Gastroesophageal sphincter (tissue), 4 donors: ENCODE results near the gene ZNF630. TPM values are rescaled to one million over a fixed set of nuclear protein-coding genes. Genes with fewer than 3 reads are reported as not detected.
"Not testable (repeated sequence)": the region's sequence is repeated elsewhere in the genome, so short reads cannot be mapped to it uniquely, and the experiment has no call there.

Experiments used
- ATAC-seq: fragments of 150-250 bp; one replicate; pipeline ENCODE4 v1.9.1; 2016; ENCODE audit warnings: mild to moderate bottlenecking, moderate library complexity
- H3K27ac ChIP-seq, 4 donors: fragments of 200-600 bp; sonication (generic) in 3 of 4; 1 replicate in 3 of 4; 2 replicates in 1 of 4; pipeline ENCODE4 v1.5.1; 2016 to 2019
- H3K27me3 ChIP-seq: fragments of 200-600 bp; sonication (generic); one replicate; pipeline ENCODE4 v1.5.1; 2019
- H3K36me3 ChIP-seq, 2 donors: fragments of 200-600 bp; sonication (generic); one replicate each; pipeline ENCODE4 v1.5.1; 2019; ENCODE audit warnings: control low read depth in 1 of 2
- H3K4me1 ChIP-seq, 3 donors: fragments of 200-600 bp; sonication (generic); 1 replicate in 2 of 3; 2 replicates in 1 of 3; pipeline ENCODE4 v1.5.1; 2016 to 2019; ENCODE audit warnings: control low read depth in 2 of 3
- H3K4me3 ChIP-seq, 2 donors: fragments of 200-600 bp; sonication (generic); one replicate each; pipeline ENCODE4 v1.5.1; 2019; ENCODE audit warnings: mild to moderate bottlenecking in 1 of 2, moderate library complexity in 1 of 2
- H3K9me3 ChIP-seq, 3 donors: fragments of 200-600 bp; sonication (generic); one replicate each; pipeline ENCODE4 v1.5.1; 2017 to 2019; ENCODE audit warnings: control low read depth in 2 of 3
- CTCF ChIP-seq, 4 experiments: fragments of 200-600 bp in 2 of 4; fragments of 450-650 bp in 2 of 4; sonication (generic) in 1 of 4; IDR thresholded peaks; one replicate each; pipeline ENCODE4 v1.5.1; 2017 to 2019; ENCODE audit warnings: antibody characterized with exemption in 4 of 4, mild to moderate bottlenecking in 2 of 4, moderate library complexity in 2 of 4
- EP300 ChIP-seq: sonication (generic); formaldehyde crosslinking; IDR thresholded peaks from one replicate; pipeline ENCODE4 v1.6.1; 2017; ENCODE audit warnings: antibody characterized with exemption, mild to moderate bottlenecking
- POLR2A ChIP-seq, 2 donors: fragments of 450-650 bp; IDR thresholded peaks; one replicate each; pipeline ENCODE4 v1.6.1; 2017; ENCODE audit warnings: antibody characterized with exemption in 2 of 2, mild to moderate bottlenecking in 2 of 2, moderate library complexity in 1 of 2
- POLR2AphosphoS5 ChIP-seq: sonication (generic); formaldehyde crosslinking; IDR thresholded peaks from one replicate; pipeline ENCODE4 v1.6.1; 2017; ENCODE audit warnings: antibody characterized with exemption
- whole genome bisulfite sequencing, 2 donors: methylation state at CpG; one replicate each; pipeline ENCODE4 v1.1.5; 2018; ENCODE audit warnings: low coverage in 1 of 2; 5-methylcytosine and 5-hydroxymethylcytosine counted together
- total RNA-seq, 4 donors: library from RNA; depleted of rRNA; stranded (reverse); fragments of >200 nt; gene quantifications; one replicate each; pipeline ENCODE4 v1.1.0, GENCODE V29; 2016

Gene ZNF630
- total RNA-seq, 4 donors from 2014 or later: 2.8 to 7.8 (median 3.8) TPM

- no peak overlapping the region for H3K27ac ChIP-seq
- WGBS, 2 donors: 95% methylated on average over 3 of the region's 8 CpGs; no CpG with 5 or more reads in 1 of the 2 donors
- no peak for ATAC-seq
- H3K27me3 ChIP-seq: no peaks in the 10 kb centered on the region
- no peak overlapping the region for H3K4me3 ChIP-seq
- H3K9me3 ChIP-seq: no peaks in the 10 kb centered on the region
- TF ChIP-seq POLR2AphosphoS5 (no peak), POLR2A (IDR thresholded peaks at IDR 0.05) (no peak), EP300 (no peak), CTCF (IDR thresholded peaks at IDR 0.05) (no peak)
- no peaks in the 10 kb centered on the region for H3K36me3 ChIP-seq
- peaks cover 0 to 14% (median 0%) of the 10 kb centered on the region in 3 donors for H3K4me1 ChIP-seq
Observed at GRCh38 chrX:48028091-48028490, 43.3 kb downstream of the ZNF630 start.

- not testable (repeated sequence) for H3K27me3 ChIP-seq, H3K9me3 ChIP-seq, ATAC-seq, H3K36me3 ChIP-seq, H3K4me3 ChIP-seq, H3K27ac ChIP-seq
- no CpG with 5 or more reads among the region's 4 CpGs for WGBS, 2 donors
- peaks cover 0 to 14% (median 0%) of the 10 kb centered on the region in 3 donors for H3K4me1 ChIP-seq
Observed at GRCh38 chrX:48027545-48027944, 43.9 kb downstream of the ZNF630 start.

GRCh38 chrX:48025561-48025960 lies 45.9 kb downstream of the ZNF630 start:
- WGBS, 2 donors: 17 to 25% methylated on average over 1 to 6 of the region's 7 CpGs
- Histone ChIP-seq H3K4me1 (peaks cover 0 to 14% (median 0%) of the 10 kb centered on the region in 3 donors), H3K4me3 (no peak overlapping the region), H3K27ac (no peak overlapping the region), H3K27me3 (no peaks in the 10 kb centered on the region), H3K36me3 (no peaks in the 10 kb centered on the region), H3K9me3 (no peaks in the 10 kb centered on the region)
- TF ChIP-seq EP300 (no peak), CTCF (IDR thresholded peaks at IDR 0.05) (peak; percentile 32 to 66 (median 52))
- peak; percentile 23 for ATAC-seq

- Histone ChIP-seq H3K27me3 (no peaks in the 10 kb centered on the region), H3K36me3 (no peaks in the 10 kb centered on the region), H3K4me1 (peaks cover 0 to 14% (median 0%) of the 10 kb centered on the region in 3 donors), H3K9me3 (no peaks in the 10 kb centered on the region), H3K4me3 (no peak overlapping the region), H3K27ac (no peak overlapping the region)
- TF ChIP-seq CTCF (IDR thresholded peaks at IDR 0.05) (no peak), POLR2A (IDR thresholded peaks at IDR 0.05) (no peak), EP300 (no peak), POLR2AphosphoS5 (no peak)
- 73 to 93% methylated on average over 3 of the region's 3 CpGs for WGBS, 2 donors
- no peak for ATAC-seq
Observed at GRCh38 chrX:48022738-48023137, 48.7 kb downstream of the ZNF630 start.

- Histone ChIP-seq H3K9me3 (no peaks in the 10 kb centered on the region), H3K27ac (peak overlapping the region in 3 of 4 donors; percentile 84 to 88 (median 87)), H3K27me3 (no peaks in the 10 kb centered on the region), H3K4me3 (no peak overlapping the region), H3K4me1 (peaks cover 0 to 14% (median 0%) of the 10 kb centered on the region in 3 donors), H3K36me3 (no peaks in the 10 kb centered on the region)
- TF ChIP-seq POLR2AphosphoS5 (no peak), EP300 (no peak), CTCF (IDR thresholded peaks at IDR 0.05) (no peak)
- no peak for ATAC-seq
- WGBS, 2 donors: 25 to 43% methylated on average over 1 of the region's 3 CpGs
Observed at GRCh38 chrX:48022100-48022499, 49.3 kb downstream of the ZNF630 start.
